Fibroblast of lung (primary cell): Measurements from ENCODE around the gene ZP1.

ENCODE experiments used
- CTCF ChIP-seq, 2 donors: IDR thresholded peaks in 1 of 2; conservative IDR thresholded peaks in 1 of 2; 1 replicate in 1 of 2; 2 replicates in 1 of 2; pipeline ENCODE4 v1.5.1; 2011 to 2012; ENCODE audit warnings: low read length in 2 of 2, control low read depth in 1 of 2, inconsistent platforms in 1 of 2, low read depth in 1 of 2, mild to moderate bottlenecking in 1 of 2
- EZH2 ChIP-seq: IDR thresholded peaks from 2 replicates; pipeline ENCODE4 v1.5.1; 2012; ENCODE audit warnings: low read length, control low read depth, mild to moderate bottlenecking; ENCODE audit errors: missing control alignments

GRCh38 chr11:60868682-60869450, 1.5 kb downstream of the ZP1 start:
- TF ChIP-seq CTCF (conservative IDR thresholded peaks at IDR 0.05 in 1 of 2, IDR thresholded peaks at IDR 0.05 in 1 of 2; ENCODE audit: low read depth in 1 of 2, low read length in 2 of 2) = no peak
- TF ChIP-seq EZH2 = no peak
